Measurements from ENCODE around the gene TIGD6. TPM values are rescaled to one million over a fixed set of nuclear protein-coding genes. Genes with fewer than 3 reads are reported as not detected.

The TIGD6 gene
- total RNA-seq, 2 donors from 2014 or later, result 2.1 to 3.0 TPM

DNA sequence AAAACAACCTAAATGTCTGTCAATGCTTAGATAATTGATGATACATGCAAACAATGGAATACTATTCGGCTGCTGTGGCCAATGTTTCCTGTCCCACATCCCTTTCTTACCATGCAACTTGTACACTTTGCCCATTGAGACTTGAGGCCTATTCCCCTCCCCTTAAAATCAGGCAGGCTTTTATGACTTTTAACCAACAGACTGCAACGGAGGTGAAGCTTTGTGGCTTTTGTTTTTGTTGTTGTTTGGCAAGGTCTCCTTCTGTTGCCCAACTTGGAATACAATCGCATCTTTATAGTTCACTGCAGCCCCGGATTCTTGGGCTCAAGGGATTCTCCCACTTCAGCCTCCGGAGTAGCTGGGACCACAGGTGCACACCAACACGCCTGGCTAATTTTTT, 45.7 kb downstream of the TIGD6 start:
- intact Hi-C loops (cut with DNase I), result no loop called here
- H3K27me3 ChIP-seq, result no peaks in the 10 kb centered on the region
- WGBS, 2 donors, result 70 to 71% methylated on average over 6 of the region's 6 CpGs
- no peaks in the 10 kb centered on the region for H3K9me3 ChIP-seq
- ATAC-seq (no peak), DNase-seq (no peak)
- H3K27ac ChIP-seq, result no peak overlapping the region
- no peak overlapping the region for H3K4me3 ChIP-seq
- H3K36me3 ChIP-seq (replicated peaks in 1 of 2; ENCODE audit: insufficient read depth in 1 of 2, low read depth in 2 of 2), result no peaks in the 10 kb centered on the region
- peaks cover 5% of the 10 kb centered on the region for H3K4me1 ChIP-seq
- TF ChIP-seq POLR2A (IDR thresholded peaks at IDR 0.05) (no peak), CTCF (IDR thresholded peaks at IDR 0.05) (no peak)

- 82 to 85% methylated on average over 9 of the region's 9 CpGs for WGBS, 2 donors
- Histone ChIP-seq H3K36me3 (replicated peaks in 1 of 2; ENCODE audit: insufficient read depth in 1 of 2, low read depth in 2 of 2) (no peaks in the 10 kb centered on the region), H3K4me3 (no peak overlapping the region), H3K27me3 (no peaks in the 10 kb centered on the region), H3K4me1 (no peaks in the 10 kb centered on the region), H3K9me3 (no peaks in the 10 kb centered on the region), H3K27ac (no peak overlapping the region)
- intact Hi-C loops (cut with DNase I), result no loop called here
- no peak for DNase-seq
- ATAC-seq, result no peak
- TF ChIP-seq CTCF (IDR thresholded peaks at IDR 0.05) (no peak), POLR2A (IDR thresholded peaks at IDR 0.05) (no peak)
Observed at GRCh38 chr5:149953436-149954121, 46.9 kb downstream of the TIGD6 start.

DNA sequence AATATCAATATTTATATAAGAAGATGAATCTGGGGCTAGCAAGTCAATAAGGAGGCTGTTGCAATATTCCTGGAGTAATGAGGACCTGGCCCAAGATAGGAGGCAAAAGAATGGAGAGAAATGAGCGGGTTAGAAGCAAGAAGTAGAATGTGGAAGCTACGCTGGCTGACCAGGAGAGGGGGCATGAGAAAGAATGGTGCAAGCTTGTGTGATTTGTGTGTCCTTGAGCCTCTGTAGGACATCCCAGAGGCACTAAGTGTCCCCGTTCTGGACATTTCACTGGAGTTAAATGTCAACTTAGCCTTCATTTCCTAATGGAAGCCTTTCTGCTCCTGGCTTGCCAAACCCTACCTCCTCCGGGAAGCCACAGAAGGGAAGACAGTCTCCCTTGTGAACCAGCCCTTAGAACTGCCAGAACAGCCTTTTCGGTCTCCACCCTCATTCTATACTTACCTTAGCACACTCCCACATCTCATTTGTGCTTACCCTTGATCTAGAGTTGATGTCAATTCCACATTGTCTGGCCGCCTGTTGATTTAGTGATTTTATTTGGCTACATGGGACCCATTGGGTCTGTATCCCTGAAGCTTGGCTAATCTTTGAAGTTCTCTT, 49.2 kb downstream of the TIGD6 start:
- H3K4me3 ChIP-seq, result no peak overlapping the region
- H3K4me1 ChIP-seq, result no peaks in the 10 kb centered on the region
- intact Hi-C loops (cut with DNase I), result no loop called here
- H3K27me3 ChIP-seq, result no peaks in the 10 kb centered on the region
- no peaks in the 10 kb centered on the region for H3K9me3 ChIP-seq
- 55 to 64% methylated on average over 6 of the region's 6 CpGs for WGBS, 2 donors
- ATAC-seq (no peak), DNase-seq (peak in 1 of 4 donors; percentile 17)
- peak in 3 of 7 experiments; percentile 29 to 44 (median 30) for TF ChIP-seq CTCF (IDR thresholded peaks at IDR 0.05)
- no peak for TF ChIP-seq POLR2A (IDR thresholded peaks at IDR 0.05)
- H3K36me3 ChIP-seq (replicated peaks in 1 of 2; ENCODE audit: insufficient read depth in 1 of 2, low read depth in 2 of 2), result no peaks in the 10 kb centered on the region
- H3K27ac ChIP-seq, result no peak overlapping the region

DNA sequence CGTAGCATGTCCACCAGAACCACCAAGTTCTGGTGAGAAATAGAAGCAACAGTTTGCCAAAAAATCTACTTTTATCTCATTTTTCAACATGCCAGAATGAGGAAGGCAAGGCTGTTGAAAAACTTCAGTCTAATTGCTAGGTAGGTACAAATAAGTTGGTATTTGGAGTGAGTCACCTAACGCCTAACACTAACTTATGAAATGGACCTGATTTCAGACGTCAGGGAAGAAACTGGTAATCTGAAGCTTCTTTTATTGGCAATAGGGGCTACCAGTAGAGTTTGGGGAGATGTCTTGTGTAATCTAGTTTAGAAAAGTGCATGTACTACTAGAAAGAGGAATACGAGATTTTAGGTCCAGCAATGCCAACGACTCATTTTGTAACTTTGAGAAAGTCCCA, 51.5 kb downstream of the TIGD6 start:
- Histone ChIP-seq H3K4me3 (no peak overlapping the region), H3K27me3 (no peaks in the 10 kb centered on the region), H3K9me3 (no peaks in the 10 kb centered on the region), H3K4me1 (no peaks in the 10 kb centered on the region), H3K36me3 (replicated peaks in 1 of 2; ENCODE audit: insufficient read depth in 1 of 2, low read depth in 2 of 2) (no peaks in the 10 kb centered on the region), H3K27ac (no peak overlapping the region)
- no peak for TF ChIP-seq POLR2A (IDR thresholded peaks at IDR 0.05)
- no peak for TF ChIP-seq CTCF (IDR thresholded peaks at IDR 0.05)
- WGBS, 2 donors, result 63 to 75% methylated on average over 5 of the region's 5 CpGs
- intact Hi-C loops (cut with DNase I), result loop anchor here (10.0 kb wide), 1 partner anchor 46 kb away; no protein-coding TSS in a partner anchor
- DNase-seq, result no peak
- no peak for ATAC-seq
